Measurements from ENCODE around the gene DAPK2.

- TF ChIP-seq CTCF (IDR thresholded peaks at IDR 0.05) (no peak), EZH2 (IDR thresholded peaks at IDR 0.05; ENCODE audit: borderline replicate concordance, insufficient read depth, low read depth, low read length, poor library complexity, severe bottlenecking) (no peak)
Observed at GRCh38 chr15:63888146-63888545, 158.1 kb downstream of the DAPK2 start.

All from B cell (primary cell).